ENCODE data around the gene FOXM1.

Gene FOXM1, protein sequence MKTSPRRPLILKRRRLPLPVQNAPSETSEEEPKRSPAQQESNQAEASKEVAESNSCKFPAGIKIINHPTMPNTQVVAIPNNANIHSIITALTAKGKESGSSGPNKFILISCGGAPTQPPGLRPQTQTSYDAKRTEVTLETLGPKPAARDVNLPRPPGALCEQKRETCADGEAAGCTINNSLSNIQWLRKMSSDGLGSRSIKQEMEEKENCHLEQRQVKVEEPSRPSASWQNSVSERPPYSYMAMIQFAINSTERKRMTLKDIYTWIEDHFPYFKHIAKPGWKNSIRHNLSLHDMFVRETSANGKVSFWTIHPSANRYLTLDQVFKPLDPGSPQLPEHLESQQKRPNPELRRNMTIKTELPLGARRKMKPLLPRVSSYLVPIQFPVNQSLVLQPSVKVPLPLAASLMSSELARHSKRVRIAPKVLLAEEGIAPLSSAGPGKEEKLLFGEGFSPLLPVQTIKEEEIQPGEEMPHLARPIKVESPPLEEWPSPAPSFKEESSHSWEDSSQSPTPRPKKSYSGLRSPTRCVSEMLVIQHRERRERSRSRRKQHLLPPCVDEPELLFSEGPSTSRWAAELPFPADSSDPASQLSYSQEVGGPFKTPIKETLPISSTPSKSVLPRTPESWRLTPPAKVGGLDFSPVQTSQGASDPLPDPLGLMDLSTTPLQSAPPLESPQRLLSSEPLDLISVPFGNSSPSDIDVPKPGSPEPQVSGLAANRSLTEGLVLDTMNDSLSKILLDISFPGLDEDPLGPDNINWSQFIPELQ

DNA sequence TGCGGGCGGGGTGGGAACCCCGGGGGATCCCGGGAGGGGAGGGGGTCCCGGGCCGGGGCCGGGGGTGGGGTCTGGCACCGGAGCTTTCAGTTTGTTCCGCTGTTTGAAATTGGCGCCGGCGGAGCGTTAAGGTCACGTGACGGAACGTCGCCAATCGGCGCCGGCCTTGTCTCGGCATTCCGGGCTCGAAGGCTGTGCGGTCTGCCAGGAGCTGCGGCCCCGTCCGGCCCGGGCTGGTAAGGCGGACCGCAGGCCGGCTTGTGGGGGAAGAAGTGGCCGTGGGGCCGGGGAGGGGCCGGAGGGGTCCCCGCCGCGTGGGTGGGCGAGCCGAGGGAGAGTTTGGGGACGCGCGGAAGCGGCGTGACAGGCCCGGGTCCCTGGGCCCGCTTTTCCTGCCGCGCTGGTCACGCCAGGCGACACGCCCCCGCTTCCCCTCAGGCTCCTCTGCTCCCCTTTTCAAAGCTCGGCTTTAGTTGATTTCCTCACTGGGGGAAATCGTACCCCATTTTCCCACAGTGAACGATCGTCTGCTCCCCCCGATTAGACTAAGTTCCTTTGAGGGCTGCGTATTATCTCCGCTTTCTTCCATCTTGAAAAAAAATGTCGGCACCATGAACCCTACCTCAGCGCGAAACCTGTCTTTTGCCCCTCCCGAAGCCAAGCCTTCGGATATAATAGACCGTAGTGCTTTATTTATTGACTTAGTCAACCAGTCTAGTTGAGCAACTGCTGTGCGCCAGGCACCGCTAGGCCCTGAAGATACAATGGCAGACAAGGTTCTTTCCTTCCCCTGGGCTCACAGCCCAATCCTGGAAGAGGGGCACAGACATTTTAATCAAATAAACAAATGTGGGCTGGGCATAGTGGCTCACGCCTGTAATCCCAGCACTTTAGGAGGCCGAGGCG is at the start of gene FOXM1, which contains the start of gene RHNO1:
TSS of gene FOXM1 (minus strand) at position 128 of the 906 bp plus-strand sequence. CDS start 2,696 bp downstream, outside the sequence.
TSS of gene RHNO1 (plus strand) at position 177 of the 906 bp plus-strand sequence. CDS start 8,144 bp downstream, outside the sequence.
- Histone ChIP-seq H3K36me3 (ENCODE audit: insufficient read depth, low read length) (peaks cover 37% of the 10 kb centered on the region), H3K9ac (ENCODE audit: insufficient read length) (peak within 1 kb of the TSS; percentile 97), H3K9me3 (ENCODE audit: low read depth, low read length) (no peaks in the 10 kb centered on the region), H3K27ac (peak within 1 kb of the TSS; percentile 88), H3K4me3 (peak within 1 kb of the TSS; percentile 100)
- peak; percentile 88 for TF ChIP-seq POLR2AphosphoS5 (IDR thresholded peaks at IDR 0.05; ENCODE audit: borderline replicate concordance, low read depth, low read length)
- no peak for TF ChIP-seq EZH2 (IDR thresholded peaks at IDR 0.05)
- TF ChIP-seq FOXP2 (optimal IDR thresholded peaks at IDR 0.05; ENCODE audit: control extremely low read depth, extremely low read length, insufficient read depth), result no peak
- no peak for DNase-seq (ENCODE audit: low read depth, low spot score)

DNA sequence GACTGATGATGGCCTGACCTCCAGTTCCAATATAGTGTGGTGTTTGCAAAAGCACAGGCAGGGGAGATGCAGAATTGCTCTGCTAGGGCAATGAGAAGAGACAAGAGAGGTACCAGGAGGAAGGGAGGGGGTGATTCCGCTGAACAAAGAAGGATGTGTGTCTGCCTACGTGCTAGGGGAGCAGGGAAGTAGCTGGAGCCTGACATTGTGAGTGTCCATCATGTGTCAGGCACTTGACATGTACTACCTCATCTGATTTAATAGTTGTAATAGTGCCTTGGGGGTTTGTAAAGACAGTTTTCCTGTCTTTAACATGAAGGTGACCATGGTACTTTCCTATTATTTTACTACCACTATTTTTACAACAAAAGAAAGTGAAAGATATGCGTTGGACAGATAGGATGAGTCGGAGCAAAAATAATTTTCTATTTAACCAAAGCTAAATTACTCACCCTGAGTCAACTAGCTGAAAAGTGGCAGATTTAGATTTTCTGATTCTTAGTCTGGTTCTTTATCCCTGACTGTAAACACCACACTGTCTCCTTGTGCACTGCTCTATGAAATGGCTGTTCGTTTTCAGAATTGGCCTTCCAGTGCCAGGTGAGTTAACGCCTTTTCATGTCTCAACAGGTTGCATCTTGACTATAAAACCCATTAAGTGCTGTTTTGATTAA is 48.5 kb upstream of the FOXM1 start:
- DNase-seq (ENCODE audit: low read depth, low spot score), result no peak
- no peak for TF ChIP-seq POLR2AphosphoS5 (IDR thresholded peaks at IDR 0.05; ENCODE audit: borderline replicate concordance, low read depth, low read length)
- TF ChIP-seq FOXP2 (optimal IDR thresholded peaks at IDR 0.05; ENCODE audit: control extremely low read depth, extremely low read length, insufficient read depth), result no peak
- no peak for TF ChIP-seq EZH2 (IDR thresholded peaks at IDR 0.05)
- Histone ChIP-seq H3K27ac (no peak overlapping the region), H3K9ac (ENCODE audit: insufficient read length) (no peak overlapping the region), H3K9me3 (ENCODE audit: low read depth, low read length) (no peaks in the 10 kb centered on the region), H3K4me3 (no peak overlapping the region), H3K36me3 (ENCODE audit: insufficient read depth, low read length) (peaks cover 53% of the 10 kb centered on the region)

DNA sequence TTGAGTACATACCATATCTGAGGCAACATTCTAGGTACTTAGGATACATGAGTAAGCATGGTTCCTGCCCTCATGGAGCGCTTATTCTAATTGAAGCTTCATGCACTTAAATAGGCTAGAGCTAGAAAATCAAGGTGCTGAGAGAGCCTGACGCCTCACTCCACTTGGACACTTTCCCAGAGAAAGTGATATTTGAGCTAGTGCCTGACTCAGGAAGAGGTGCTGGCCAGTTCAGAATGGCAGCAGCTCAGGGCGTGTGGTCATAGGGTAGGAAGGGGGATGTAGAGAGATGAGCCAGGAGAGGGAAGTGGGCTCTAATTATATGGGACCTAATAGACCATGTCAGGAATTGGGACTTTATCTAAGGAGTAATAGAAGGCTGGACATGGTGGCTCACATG is 47.0 kb upstream of the FOXM1 start:
- Histone ChIP-seq H3K9ac (ENCODE audit: insufficient read length) (no peak overlapping the region), H3K4me3 (no peak overlapping the region), H3K27ac (no peak overlapping the region), H3K36me3 (ENCODE audit: insufficient read depth, low read length) (peaks cover 49% of the 10 kb centered on the region), H3K9me3 (ENCODE audit: low read depth, low read length) (no peaks in the 10 kb centered on the region)
- TF ChIP-seq POLR2AphosphoS5 (IDR thresholded peaks at IDR 0.05; ENCODE audit: borderline replicate concordance, low read depth, low read length) (no peak), FOXP2 (optimal IDR thresholded peaks at IDR 0.05; ENCODE audit: control extremely low read depth, extremely low read length, insufficient read depth) (no peak)
- no peak for DNase-seq (ENCODE audit: low read depth, low spot score)

DNA sequence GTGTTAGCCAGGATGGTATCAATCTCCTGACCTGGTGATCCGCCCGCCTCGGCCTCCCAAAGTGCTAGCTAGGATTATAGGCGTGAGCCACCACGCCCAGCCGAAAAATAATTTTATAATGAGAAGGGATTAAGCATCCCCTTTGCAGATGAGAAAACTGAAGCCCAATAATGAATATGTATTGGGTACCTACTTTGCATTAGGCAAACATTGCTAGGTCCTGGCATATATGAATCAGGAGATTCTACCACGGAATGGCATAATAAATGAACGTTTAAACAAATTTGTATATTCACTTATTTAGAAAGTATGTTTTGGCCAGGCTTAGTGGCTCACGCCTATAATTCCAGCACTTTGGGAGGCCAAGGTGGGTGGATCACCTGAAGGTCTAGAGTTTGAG is 46.1 kb upstream of the FOXM1 start:
- TF ChIP-seq FOXP2 (optimal IDR thresholded peaks at IDR 0.05; ENCODE audit: control extremely low read depth, extremely low read length, insufficient read depth) (no peak), POLR2AphosphoS5 (IDR thresholded peaks at IDR 0.05; ENCODE audit: borderline replicate concordance, low read depth, low read length) (no peak), EZH2 (IDR thresholded peaks at IDR 0.05) (no peak)
- no peaks in the 10 kb centered on the region for H3K9me3 ChIP-seq (ENCODE audit: low read depth, low read length)
- no peak for DNase-seq (ENCODE audit: low read depth, low spot score)
- no peak overlapping the region for H3K4me3 ChIP-seq
- no peak overlapping the region for H3K27ac ChIP-seq
- H3K36me3 ChIP-seq (ENCODE audit: insufficient read depth, low read length), result peaks cover 49% of the 10 kb centered on the region
- H3K9ac ChIP-seq (ENCODE audit: insufficient read length), result no peak overlapping the region

DNA sequence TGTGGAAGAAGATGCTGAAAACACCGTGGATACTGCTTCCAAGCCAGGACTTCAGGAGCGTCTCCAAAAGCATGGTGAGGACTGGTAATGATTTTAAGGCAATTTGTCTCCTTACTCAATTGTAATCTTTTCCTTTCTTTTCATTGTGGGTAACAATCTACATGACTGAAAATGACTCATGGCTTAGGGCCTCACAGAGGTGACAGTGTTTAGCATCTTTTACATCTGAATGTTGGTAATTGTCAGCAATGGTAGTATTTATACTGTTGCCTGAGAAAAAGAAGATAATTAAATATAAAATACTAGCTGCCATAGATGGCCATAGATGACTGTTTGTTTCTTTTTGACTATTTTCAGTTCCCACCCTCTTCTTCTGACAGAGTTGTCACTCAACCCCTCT is 45.4 kb upstream of the FOXM1 start:
- Histone ChIP-seq H3K4me3 (no peak overlapping the region), H3K36me3 (ENCODE audit: insufficient read depth, low read length) (peaks cover 44% of the 10 kb centered on the region), H3K9ac (ENCODE audit: insufficient read length) (no peak overlapping the region)

DNA sequence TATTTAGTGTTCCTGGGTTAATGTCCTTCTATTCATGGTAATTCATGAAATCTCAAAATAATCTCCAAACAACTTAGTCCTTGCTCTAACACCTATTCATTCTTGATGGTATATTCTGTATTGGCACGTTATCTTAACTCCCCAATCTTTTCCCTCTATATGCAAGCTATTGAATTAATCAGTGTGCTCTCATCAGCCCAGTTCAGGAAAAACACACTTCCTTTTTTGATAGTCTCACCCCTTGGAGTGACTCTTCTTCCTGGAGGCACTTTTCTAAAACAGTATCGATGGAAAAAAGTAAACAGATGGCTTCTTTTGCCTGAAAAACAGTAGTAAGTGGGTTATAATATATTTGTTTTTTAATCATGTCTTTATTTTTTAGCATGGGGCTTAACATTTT is 42.3 kb upstream of the FOXM1 start:
- DNase-seq (ENCODE audit: low read depth, low spot score), result no peak
- TF ChIP-seq POLR2AphosphoS5 (IDR thresholded peaks at IDR 0.05; ENCODE audit: borderline replicate concordance, low read depth, low read length) (no peak), EZH2 (IDR thresholded peaks at IDR 0.05) (no peak), FOXP2 (optimal IDR thresholded peaks at IDR 0.05; ENCODE audit: control extremely low read depth, extremely low read length, insufficient read depth) (no peak)

More for the DNA sequence above, 45.4 kb upstream of the FOXM1 start:
- no peak overlapping the region for H3K27ac ChIP-seq
- no peak for TF ChIP-seq FOXP2 (optimal IDR thresholded peaks at IDR 0.05; ENCODE audit: control extremely low read depth, extremely low read length, insufficient read depth)
- TF ChIP-seq EZH2 (IDR thresholded peaks at IDR 0.05), result no peak
- TF ChIP-seq POLR2AphosphoS5 (IDR thresholded peaks at IDR 0.05; ENCODE audit: borderline replicate concordance, low read depth, low read length), result no peak
- no peaks in the 10 kb centered on the region for H3K9me3 ChIP-seq (ENCODE audit: low read depth, low read length)
- no peak for DNase-seq (ENCODE audit: low read depth, low spot score)

DNA sequence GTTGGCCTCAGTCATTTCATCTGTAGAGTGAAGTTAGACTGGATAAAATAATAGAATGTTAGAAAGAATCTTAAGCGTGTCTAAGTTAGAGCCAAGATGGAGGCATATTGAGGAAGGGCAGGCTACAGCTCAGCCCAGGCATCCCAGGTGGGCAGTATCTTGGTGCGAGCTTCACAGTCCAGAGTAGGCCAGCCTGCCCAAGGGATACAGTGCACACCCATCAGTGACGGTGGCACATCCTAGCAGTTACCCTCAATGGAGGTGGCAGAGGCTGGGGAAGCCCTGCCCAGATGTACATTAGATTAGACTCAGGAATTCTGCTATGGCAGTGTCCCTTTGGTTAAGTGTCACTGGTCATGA is 35.2 kb upstream of the FOXM1 start:
- H3K9ac ChIP-seq (ENCODE audit: insufficient read length), result no peak overlapping the region
- TF ChIP-seq POLR2AphosphoS5 (IDR thresholded peaks at IDR 0.05; ENCODE audit: borderline replicate concordance, low read depth, low read length) (no peak), FOXP2 (optimal IDR thresholded peaks at IDR 0.05; ENCODE audit: control extremely low read depth, extremely low read length, insufficient read depth) (no peak), EZH2 (IDR thresholded peaks at IDR 0.05) (no peak)
- no peaks in the 10 kb centered on the region for H3K9me3 ChIP-seq (ENCODE audit: low read depth, low read length)
- H3K36me3 ChIP-seq (ENCODE audit: insufficient read depth, low read length), result peaks cover 22% of the 10 kb centered on the region
- no peak overlapping the region for H3K4me3 ChIP-seq
- peak overlapping the region; percentile 52 for H3K27ac ChIP-seq
- DNase-seq (ENCODE audit: low read depth, low spot score), result no peak

More for the DNA sequence above, 42.3 kb upstream of the FOXM1 start:
- Histone ChIP-seq H3K27ac (no peak overlapping the region), H3K36me3 (ENCODE audit: insufficient read depth, low read length) (peaks cover 25% of the 10 kb centered on the region), H3K9me3 (ENCODE audit: low read depth, low read length) (no peaks in the 10 kb centered on the region), H3K9ac (ENCODE audit: insufficient read length) (no peak overlapping the region), H3K4me3 (no peak overlapping the region)

All from SK-N-MC (cell line).